DOHH2 (cell line): ENCODE results near the gene GALR3.
"Not testable (repeated sequence)": the region's sequence is repeated elsewhere in the genome, so short reads cannot be mapped to it uniquely, and the experiment has no call there.

Experiments used
- H3F3A ChIP-seq: fragments of 200-600 bp; sonication (generic), shearing (Covaris generic); 2 replicates; pipeline ENCODE4 v1.6.0; 2016; ENCODE audit warnings: antibody characterized with exemption, mild to moderate bottlenecking; ENCODE audit not compliant: control insufficient read depth, insufficient read depth
- H3K27ac ChIP-seq: fragments of 200-600 bp; sonication (generic); 2 replicates; pipeline ENCODE4 v1.5.1; 2014; ENCODE audit warnings: low read depth, mild to moderate bottlenecking, low read length, moderate library complexity
- H3K27me3 ChIP-seq: fragments of 200-600 bp; sonication (generic); 2 replicates; pipeline ENCODE4 v1.6.1; 2014; ENCODE audit warnings: mild to moderate bottlenecking, low read length, mixed read lengths; ENCODE audit not compliant: control insufficient read depth
- H3K36me3 ChIP-seq: fragments of 200-600 bp; sonication (generic); 2 replicates; pipeline ENCODE4 v1.6.1; 2014; ENCODE audit warnings: mild to moderate bottlenecking, low read length, moderate library complexity, mixed read lengths; ENCODE audit not compliant: control insufficient read depth
- H3K4me1 ChIP-seq: fragments of 200-600 bp; sonication (generic); 2 replicates; pipeline ENCODE4 v1.6.1; 2014; ENCODE audit warnings: mild to moderate bottlenecking, low read length, mixed read lengths; ENCODE audit not compliant: control insufficient read depth
- H3K4me2 ChIP-seq: fragments of 200-600 bp; sonication (generic); 2 replicates; pipeline ENCODE4 v1.6.0; 2014; ENCODE audit warnings: mild to moderate bottlenecking, low read length, moderate library complexity
- H3K4me3 ChIP-seq: fragments of 200-600 bp; sonication (generic); 2 replicates; pipeline ENCODE4 v1.5.1; 2014; ENCODE audit warnings: mild to moderate bottlenecking, low read length, mixed read lengths
- H3K79me2 ChIP-seq: fragments of 200-600 bp; sonication (generic); 2 replicates; pipeline ENCODE4 v1.6.1; 2014; ENCODE audit warnings: mild to moderate bottlenecking, low read length, mixed read lengths; ENCODE audit not compliant: control insufficient read depth
- H3K9me2 ChIP-seq: fragments of 200-600 bp; sonication (generic); replicated peaks from 2 replicates; pipeline ENCODE4 v1.6.1; 2014; ENCODE audit warnings: mild to moderate bottlenecking, low read length, mixed read lengths; ENCODE audit not compliant: control insufficient read depth
- H3K9me3 ChIP-seq: fragments of 200-600 bp; sonication (generic); 2 replicates; pipeline ENCODE4 v1.6.1; 2014; ENCODE audit warnings: antibody characterized with exemption, low read length, mixed read lengths; ENCODE audit not compliant: control insufficient read depth, insufficient read depth
- H4K20me1 ChIP-seq: fragments of 200-600 bp; sonication (generic); 2 replicates; pipeline ENCODE4 v1.6.0; 2014; ENCODE audit warnings: low read depth, mild to moderate bottlenecking, antibody characterized with exemption, low read length, moderate library complexity; ENCODE audit not compliant: control insufficient read depth, insufficient read depth
- CTCF ChIP-seq: fragments of 200-600 bp; sonication (generic); IDR thresholded peaks from one replicate; pipeline ENCODE4 v1.5.1; 2014; ENCODE audit warnings: antibody characterized with exemption, mild to moderate bottlenecking, low read depth, low read length; ENCODE audit not compliant: poor library complexity, severe bottlenecking
- EZH2phosphoT487 ChIP-seq: fragments of 200-600 bp; sonication (generic); IDR thresholded peaks from 2 replicates; pipeline ENCODE4 v1.6.1; 2017; ENCODE audit warnings: borderline replicate concordance, mild to moderate bottlenecking, antibody characterized with exemption, low read length, moderate library complexity, mixed read lengths

GALR3 gene

GRCh38 chr22:37790234-37790633, 32.9 kb upstream of the GALR3 start:
- Histone ChIP-seq H3F3A (no peaks in the 10 kb centered on the region), H3K79me2 (no peaks in the 10 kb centered on the region), H3K4me1 (no peaks in the 10 kb centered on the region), H3K9me3 (no peaks in the 10 kb centered on the region), H3K27me3 (no peaks in the 10 kb centered on the region), H3K36me3 (no peaks in the 10 kb centered on the region), H3K9me2 (no peaks in the 10 kb centered on the region), H3K4me2 (no peak overlapping the region), H3K4me3 (no peak overlapping the region), H3K27ac (no peak overlapping the region), H4K20me1 (no peaks in the 10 kb centered on the region)
- TF ChIP-seq CTCF (no peak), EZH2phosphoT487 (no peak)

- Histone ChIP-seq H4K20me1 (no peaks in the 10 kb centered on the region), H3K27ac (no peak overlapping the region), H3K27me3 (no peaks in the 10 kb centered on the region), H3K9me3 (no peaks in the 10 kb centered on the region), H3K79me2 (no peaks in the 10 kb centered on the region), H3F3A (no peaks in the 10 kb centered on the region), H3K4me2 (no peak overlapping the region), H3K9me2 (no peaks in the 10 kb centered on the region), H3K36me3 (no peaks in the 10 kb centered on the region), H3K4me3 (no peak overlapping the region), H3K4me1 (no peaks in the 10 kb centered on the region)
- TF ChIP-seq EZH2phosphoT487, result no peak
- TF ChIP-seq CTCF, result no peak
These were observed 30.7 kb upstream of the GALR3 start for GRCh38 chr22:37792494-37792893.

- Histone ChIP-seq H3K4me3 (no peak overlapping the region), H3K4me2 (no peak overlapping the region), H3K4me1 (peaks cover 9% of the 10 kb centered on the region), H4K20me1 (no peaks in the 10 kb centered on the region), H3K36me3 (no peaks in the 10 kb centered on the region), H3K79me2 (no peaks in the 10 kb centered on the region), H3F3A (no peaks in the 10 kb centered on the region), H3K27me3 (peaks cover 5% of the 10 kb centered on the region; the same call in 1 of the 2 replicates), H3K9me3 (no peaks in the 10 kb centered on the region), H3K27ac (no peak overlapping the region), H3K9me2 (no peaks in the 10 kb centered on the region)
- TF ChIP-seq EZH2phosphoT487 (no peak), CTCF (no peak)
These were observed 28.8 kb upstream of the GALR3 start for GRCh38 chr22:37794376-37794775.

- Histone ChIP-seq H3K27ac (no peak overlapping the region), H3K4me2 (no peak overlapping the region), H3K27me3 (peaks cover 5% of the 10 kb centered on the region; the same call in 1 of the 2 replicates), H3F3A (no peaks in the 10 kb centered on the region), H3K36me3 (no peaks in the 10 kb centered on the region), H3K9me3 (no peaks in the 10 kb centered on the region), H3K79me2 (no peaks in the 10 kb centered on the region), H3K9me2 (no peaks in the 10 kb centered on the region), H4K20me1 (no peaks in the 10 kb centered on the region), H3K4me1 (peaks cover 9% of the 10 kb centered on the region), H3K4me3 (no peak overlapping the region)
- TF ChIP-seq EZH2phosphoT487 (no peak), CTCF (no peak)
These were observed 27.1 kb upstream of the GALR3 start for GRCh38 chr22:37796079-37796478.

- not testable (repeated sequence) for H3K9me2 ChIP-seq, H3F3A ChIP-seq, H3K9me3 ChIP-seq, H3K4me3 ChIP-seq, H3K79me2 ChIP-seq, H3K4me1 ChIP-seq, H3K27ac ChIP-seq, H3K4me2 ChIP-seq, H3K36me3 ChIP-seq, H4K20me1 ChIP-seq
- H3K27me3 ChIP-seq, result peaks cover 12% of the 10 kb centered on the region
These were observed 25.9 kb upstream of the GALR3 start for GRCh38 chr22:37797259-37797658.
